GM12878 (cell line): ENCODE measurements around the gene SPCS3. TPM values are rescaled to one million over a fixed set of nuclear protein-coding genes. Genes with fewer than 3 reads are reported as not detected.

Experiments
- ATAC-seq: fragments of 200-7000 bp; cut with Tn5 transposase; 3 replicates; pipeline ENCODE4 v1.9.1; 2020; ENCODE audit warnings: mild to moderate bottlenecking, moderate library complexity
- BruUV-seq: library from RNA; stranded (reverse); fragments of 400-500 nt; replicated peaks from 2 replicates; lab custom pipeline; 2021; lab: Mats Ljungman, UMichigan
- CTCF ChIA-PET: fragments of 300-600 bp; sonication (Branson Sonifier 250); formaldehyde crosslinking; extraction: SDS; loops from one replicate; lab custom pipeline; 2021; ENCODE audit warnings: inconsistent platforms; lab: Yijun Ruan, JAX
- POLR2A ChIA-PET: fragments of 350-600 bp; formaldehyde crosslinking; extraction: SDS; loops from one replicate; lab custom pipeline; 2021; ENCODE audit warnings: inconsistent platforms; lab: Charles Lee
- RAD21 ChIA-PET: fragments of 300-600 bp; sonication (Branson Sonifier 250); formaldehyde crosslinking; loops from one replicate; lab custom pipeline; 2023; ENCODE audit warnings: antibody characterized with exemption; ENCODE audit not compliant: unreplicated experiment; lab: Charles Lee
- SMC1A ChIA-PET: fragments of 300-600 bp; sonication (Branson Sonifier 250); formaldehyde crosslinking; loops from one replicate; lab custom pipeline; 2023; ENCODE audit not compliant: unreplicated experiment, uncharacterized antibody; lab: Charles Lee
- DNase-seq: peaks from one replicate; pipeline ENCODE4 v3.0.0-alpha.2; 2011; ENCODE audit warnings: low read depth, low spot score
- FAIRE-seq: peaks from 3 replicates; lab custom pipeline; 2011; peaks lifted over from hg19 to GRCh38; lab: Jason Lieb, UNC
- H2AFZ ChIP-seq: 2 replicates; pipeline ENCODE4 v1.6.0; 2011; ENCODE audit warnings: low read depth, low read length, control low read depth; ENCODE audit not compliant: control insufficient read depth
- H3K27ac ChIP-seq: 2 replicates; pipeline ENCODE4 v1.5.1; 2011; ENCODE audit warnings: control low read depth; ENCODE audit not compliant: control insufficient read depth, insufficient read depth
- H3K27me3 ChIP-seq, 2 experiments: replicated peaks in 1 of 2; 2 replicates each; pipeline versions ENCODE4 v1.6.0 to v1.6.1; 2011; ENCODE audit warnings: low read length in 1 of 2; ENCODE audit not compliant: control insufficient read depth in 2 of 2, insufficient read depth in 2 of 2
- H3K36me3 ChIP-seq, 2 experiments: 2 replicates each; pipeline ENCODE4 v1.5.1; 2011; ENCODE audit warnings: low read length in 1 of 2; ENCODE audit not compliant: control insufficient read depth in 2 of 2, insufficient read depth in 2 of 2
- H3K4me1 ChIP-seq: 2 replicates; pipeline ENCODE4 v1.6.1; 2011; ENCODE audit warnings: mild to moderate bottlenecking, low read length, moderate library complexity, mixed read lengths; ENCODE audit not compliant: control insufficient read depth, insufficient read depth
- H3K4me2 ChIP-seq: 2 replicates; pipeline ENCODE4 v1.6.0; 2011; ENCODE audit warnings: control low read depth; ENCODE audit not compliant: control insufficient read depth, insufficient read depth
- H3K4me3 ChIP-seq: fragments of 200-600 bp; sonication (generic); 2 replicates; pipeline ENCODE4 v1.5.1; 2016
- H3K79me2 ChIP-seq: 2 replicates; pipeline ENCODE4 v1.6.0; 2011; ENCODE audit warnings: low read length; ENCODE audit not compliant: control insufficient read depth, insufficient read depth
- H3K9ac ChIP-seq: 2 replicates; pipeline ENCODE4 v1.8.0; 2011; ENCODE audit warnings: low read length, control low read depth, mixed read lengths; ENCODE audit not compliant: control insufficient read depth, insufficient read depth
- H3K9me3 ChIP-seq: replicated peaks from 3 replicates; pipeline ENCODE4 v1.5.1; 2011; ENCODE audit warnings: mild to moderate bottlenecking, low read length; ENCODE audit not compliant: control insufficient read depth, insufficient read depth
- H4K20me1 ChIP-seq: 2 replicates; pipeline ENCODE4 v1.6.0; 2011; ENCODE audit not compliant: control insufficient read depth, insufficient read depth
- ATF3 ChIP-seq: IDR thresholded peaks from 2 replicates; pipeline ENCODE4 v1.6.1; 2011; ENCODE audit warnings: low read depth, mild to moderate bottlenecking, low read length, moderate library complexity, borderline replicate concordance; ENCODE audit errors: extremely low read depth
- CEBPZ ChIP-seq: fragments of 150-350 bp; IDR thresholded peaks from 2 replicates; pipeline ENCODE4 v1.6.1; 2016; ENCODE audit warnings: low read depth, low read length
- KAT2A ChIP-seq: conservative IDR thresholded peaks from 2 replicates; pipeline ENCODE4 v1.6.1; 2011; ENCODE audit warnings: low read depth, low read length; ENCODE audit not compliant: control insufficient read depth
- KDM1A ChIP-seq: fragments of 200-600 bp; sonication (generic); IDR thresholded peaks from 2 replicates; pipeline ENCODE4 v1.6.1; 2016; ENCODE audit warnings: borderline replicate concordance
- MXI1 ChIP-seq: fragments of 150-350 bp; IDR thresholded peaks from 2 replicates; pipeline ENCODE4 v1.6.1; 2011; ENCODE audit warnings: low read depth, mild to moderate bottlenecking, inconsistent platforms, low read length, improper control_type of control experiment
- SIX5 ChIP-seq: IDR thresholded peaks from 2 replicates; pipeline ENCODE4 v1.6.1; 2011; ENCODE audit warnings: mild to moderate bottlenecking, low read depth, low read length, moderate library complexity; ENCODE audit not compliant: severe bottlenecking
- SP1 ChIP-seq: IDR thresholded peaks from one replicate; pipeline ENCODE4 v1.6.1; 2011; ENCODE audit warnings: low read depth, low read length
- in situ Hi-C: fragments of 300-500 bp; cut with MboI; formaldehyde crosslinking; loops from 9 replicates; pipeline ENCODE4 v1.14.3; 2018; ENCODE audit warnings: mixed read lengths
- intact Hi-C: fragments of 100-400 bp; cut with micrococcal nuclease; formaldehyde crosslinking; loops from one replicate; pipeline ENCODE4 v1.14.2; 2022; ENCODE audit not compliant: unreplicated experiment
- polyA plus RNA-seq, 11 experiments: library from polyadenylated mRNA; depleted of rRNA in 4 of 11; unstranded in 6 of 11; stranded (reverse) in 5 of 11; fragments of >200 nt; fragmentation: Nextera tagmentation in 4 of 11; fragmentation: Illumina TruSeq in 1 of 11; extraction: Ambion mirVana in 4 of 11; extraction: Trizol in 1 of 11; gene quantifications; 1 replicate in 1 of 11; 2 replicates in 10 of 11; pipeline versions ENCODE4 v1.2.1 to v1.2.3, GENCODE V29; 2011 to 2016; ENCODE audit warnings: inconsistent platforms in 2 of 11, missing spikeins in 2 of 11, low read depth in 1 of 11
- total RNA-seq, 4 experiments: library from RNA; depleted of rRNA in 3 of 4; stranded (reverse); fragments of >200 nt in 3 of 4; fragmentation: Illumina TruSeq in 1 of 4; extraction: Trizol in 1 of 4; gene quantifications; 2 replicates each; pipeline versions ENCODE4 v1.2.1 to v1.2.3, GENCODE V29; 2013 to 2021

Gene SPCS3
- total and polyA plus RNA-seq, 10 of the 15 experiments (the other 5 are each of a cell fraction or from before 2014, with no cell fraction given): 50.0 to 151 (median 76.4) TPM

DNA sequence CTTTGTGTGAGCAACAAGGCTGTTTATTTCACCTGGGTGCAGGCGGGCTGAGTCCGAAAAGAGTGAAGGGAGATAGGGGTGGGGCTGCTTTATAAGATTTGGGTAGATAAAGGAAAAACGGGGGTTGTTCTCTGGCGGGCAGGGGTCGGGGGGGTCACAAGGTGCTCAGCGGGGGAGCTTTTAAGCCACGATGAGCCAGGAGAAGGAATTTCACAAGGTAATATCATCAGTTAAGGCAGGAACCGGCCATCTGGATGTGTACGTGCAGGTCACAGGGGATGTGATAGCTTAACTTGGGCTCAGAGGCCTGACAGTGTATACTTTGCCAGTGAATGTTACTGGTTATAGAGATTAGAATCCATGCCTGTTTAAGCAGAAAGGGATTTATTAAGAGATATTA, 19.7 kb upstream of the SPCS3 start (continued):
- TF ChIP-seq CEBPZ (no peak), ATF3 (no peak), KDM1A (no peak), MXI1 (no peak), SP1 (no peak)

DNA sequence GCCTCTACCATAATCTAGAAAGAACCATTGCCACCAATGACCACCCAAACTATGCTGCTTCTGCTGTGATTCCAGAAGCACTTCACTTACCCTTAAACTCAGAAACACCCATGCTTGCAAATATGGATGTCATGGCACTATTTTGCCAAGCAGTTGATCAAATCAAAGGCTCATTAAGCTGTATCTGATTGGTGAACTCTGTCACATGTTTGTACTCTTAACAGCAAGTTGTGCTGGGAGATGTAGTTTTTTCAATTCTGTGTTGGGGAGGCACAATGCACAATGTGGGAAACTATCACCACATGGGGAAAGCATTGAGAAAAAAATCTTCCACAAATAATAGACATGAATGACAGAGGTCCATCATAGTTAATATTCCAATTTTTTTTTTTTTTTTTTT, 19.2 kb upstream of the SPCS3 start:
- Histone ChIP-seq H4K20me1 (no peaks in the 10 kb centered on the region), H3K27me3 (no peaks in the 10 kb centered on the region; a peak in 1 of 4 replicates), H3K27ac (no peak overlapping the region), H3K4me1 (no peaks in the 10 kb centered on the region), H3K9ac (no peak overlapping the region), H3K4me3 (no peak overlapping the region), H3K79me2 (no peaks in the 10 kb centered on the region), H3K4me2 (no peak overlapping the region)
- no TSS peak for BruUV-seq
- in situ Hi-C loops: no loop called here
- POLR2A ChIA-PET: no interaction called here
- no peak for FAIRE-seq
- CTCF ChIA-PET: no interaction called here
- TF ChIP-seq KAT2A: no peak
- peak; percentile 44 for TF ChIP-seq SIX5
- TF ChIP-seq, all 136 proteins: peak for 1
- H3K36me3 ChIP-seq: no peaks in the 10 kb centered on the region
- H3K9me3 ChIP-seq: no peaks in the 10 kb centered on the region
- intact Hi-C loops: no loop called here
- ChIA-PET SMC1A (interaction anchor here (0.6 kb wide), 1 partner anchor 65 kb away, joined by 4 read pairs; no protein-coding TSS in a partner anchor), RAD21 (no interaction called here)
- DNase-seq (no peak), ATAC-seq (peak; percentile 30; the same call in 1 of the 3 replicates)
- no peak overlapping the region for H2AFZ ChIP-seq
